Brain pericyte (primary cell): ENCODE measurements around the gene AGRN.

Experiments used
- DNase-seq: peaks from one replicate; pipeline ENCODE4 v3.0.0-alpha.2; 2012; ENCODE audit warnings: low read depth, low spot score

The AGRN gene

DNA sequence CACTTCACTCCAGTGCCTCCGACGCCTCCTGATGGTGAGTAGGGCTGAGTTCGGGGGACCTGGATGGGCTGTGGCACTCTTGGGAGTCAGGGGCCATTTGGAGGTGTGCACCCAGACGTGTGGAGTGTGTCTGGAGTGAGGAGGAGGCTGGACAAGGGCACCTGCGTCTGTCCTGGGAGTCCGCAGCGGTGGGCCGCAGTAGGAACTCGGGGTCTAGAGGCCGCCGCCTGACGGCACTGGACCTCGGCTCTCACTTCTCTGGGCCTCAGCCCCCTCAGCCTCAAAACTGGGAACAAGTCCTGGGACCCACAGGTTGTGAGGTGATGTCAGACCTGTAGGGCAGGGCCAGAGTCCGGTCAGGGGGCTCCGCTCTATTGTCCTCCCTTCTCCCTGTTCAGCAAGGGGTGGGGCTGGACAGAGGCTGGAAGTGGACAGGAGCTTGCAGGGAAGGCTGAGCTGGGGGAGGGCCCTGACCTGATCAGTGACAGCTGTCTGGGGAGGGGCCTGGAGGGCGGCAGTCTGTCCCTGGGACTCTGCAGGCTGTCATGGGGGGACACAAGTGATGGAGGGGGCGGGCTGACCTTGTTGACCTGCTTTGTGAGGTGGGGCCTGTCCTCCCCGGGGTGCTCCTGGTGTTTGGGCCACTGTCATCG lies 15.5 kb downstream of the AGRN start:
- no peak for DNase-seq

DNA sequence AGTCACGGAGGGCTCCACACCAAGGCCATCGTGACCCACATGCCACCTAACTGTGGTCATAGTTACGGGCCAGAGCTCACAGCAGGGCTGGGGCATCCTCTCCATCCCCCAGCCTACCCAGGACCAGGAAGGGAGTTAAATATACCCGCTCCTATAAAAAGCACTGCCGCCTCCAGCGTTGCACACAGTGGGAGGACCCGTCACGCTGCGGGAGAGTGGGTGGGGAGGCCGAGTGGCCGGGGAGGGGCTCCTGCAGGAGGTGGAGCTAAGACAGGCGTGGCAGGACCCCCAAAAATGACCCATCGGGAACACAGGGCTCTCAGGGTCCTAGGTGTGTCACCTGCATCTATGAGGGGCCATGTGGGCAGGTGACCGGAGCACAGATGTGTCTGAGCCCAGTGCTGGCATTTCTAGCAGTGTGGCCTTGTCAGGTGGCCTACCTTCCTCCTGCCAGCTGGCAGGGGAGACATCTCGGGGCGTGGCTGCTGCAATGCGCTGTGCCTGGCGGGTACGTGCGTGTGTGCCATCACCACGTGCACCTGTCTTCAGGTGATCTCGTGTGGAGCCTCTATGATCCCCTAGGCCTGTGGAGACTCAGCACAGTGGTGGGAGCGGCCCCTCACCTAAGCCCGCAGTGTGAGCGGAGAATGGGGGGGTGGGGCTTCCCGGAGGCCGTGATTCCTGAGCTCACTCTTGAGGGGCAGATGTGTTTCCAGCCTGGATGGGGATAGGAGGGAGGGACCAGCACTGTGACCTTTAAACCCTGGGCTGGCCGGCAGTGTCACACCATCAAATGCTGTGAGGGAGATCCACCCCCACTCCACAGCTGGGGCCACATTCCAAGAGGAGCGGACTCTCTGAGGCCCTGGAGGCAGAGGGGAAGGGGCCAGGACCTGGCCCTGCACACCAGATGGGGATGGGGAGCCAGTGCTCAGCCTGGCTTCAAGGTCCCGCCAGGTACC lies 17.7 kb downstream of the AGRN start:
- no peak for DNase-seq

DNA sequence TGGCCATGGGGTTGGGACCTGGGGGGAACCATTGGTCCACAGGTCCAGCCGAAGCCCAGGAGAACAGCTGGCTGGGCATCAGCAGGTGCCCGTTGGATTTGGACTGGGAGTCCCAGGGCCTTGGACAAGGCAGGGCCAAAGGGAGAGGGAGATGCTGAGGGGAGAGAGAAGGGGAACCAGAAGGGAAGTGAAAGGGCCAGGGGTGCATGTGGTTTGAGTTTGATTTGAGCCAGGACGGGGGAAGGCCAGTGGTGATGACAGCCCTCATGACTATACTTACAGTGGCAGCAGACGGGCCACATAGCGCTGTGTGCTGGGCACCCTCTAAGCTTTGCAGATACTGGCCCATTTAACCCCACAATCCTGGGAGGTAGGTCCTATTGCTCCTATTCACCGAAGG lies 18.8 kb downstream of the AGRN start:
- DNase-seq, result no peak

DNA sequence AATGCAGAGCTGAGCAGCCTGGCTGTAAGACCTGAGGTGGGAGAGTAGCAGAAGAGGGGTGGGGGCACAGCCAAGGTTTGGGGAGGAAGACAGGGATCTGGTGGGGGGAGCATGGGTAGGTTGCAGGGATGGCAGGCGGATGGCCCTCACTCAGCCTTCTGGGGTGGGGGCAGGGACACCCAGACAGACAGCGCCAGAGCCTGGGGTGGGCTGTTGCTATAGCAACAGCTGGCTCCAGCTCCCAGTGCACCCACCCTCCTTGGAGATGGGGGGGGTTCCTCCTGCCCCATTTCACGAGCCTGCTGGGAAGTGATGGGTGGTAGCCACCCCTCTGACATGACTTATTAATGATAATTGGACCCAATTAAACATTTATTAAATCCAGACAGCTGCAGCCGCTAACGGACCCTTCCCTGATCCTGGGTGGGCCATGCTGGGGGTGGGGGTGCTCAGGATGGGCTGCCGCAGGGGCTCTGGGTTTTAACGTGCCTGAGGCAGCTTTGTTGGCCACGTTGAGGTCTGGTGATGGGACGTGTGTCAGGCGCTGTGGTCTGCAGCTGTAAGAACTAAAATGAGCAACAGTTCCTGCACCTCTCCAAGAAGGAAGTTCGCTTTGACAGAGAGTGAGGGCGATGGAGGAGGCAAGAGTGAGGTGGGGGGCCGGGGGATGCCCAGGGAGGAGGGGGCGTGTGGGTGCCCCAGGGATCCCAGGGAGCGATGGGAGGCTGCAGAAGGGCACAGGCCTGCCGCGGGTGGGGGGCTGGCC lies 19.4 kb downstream of the AGRN start:
- no peak for DNase-seq

DNA sequence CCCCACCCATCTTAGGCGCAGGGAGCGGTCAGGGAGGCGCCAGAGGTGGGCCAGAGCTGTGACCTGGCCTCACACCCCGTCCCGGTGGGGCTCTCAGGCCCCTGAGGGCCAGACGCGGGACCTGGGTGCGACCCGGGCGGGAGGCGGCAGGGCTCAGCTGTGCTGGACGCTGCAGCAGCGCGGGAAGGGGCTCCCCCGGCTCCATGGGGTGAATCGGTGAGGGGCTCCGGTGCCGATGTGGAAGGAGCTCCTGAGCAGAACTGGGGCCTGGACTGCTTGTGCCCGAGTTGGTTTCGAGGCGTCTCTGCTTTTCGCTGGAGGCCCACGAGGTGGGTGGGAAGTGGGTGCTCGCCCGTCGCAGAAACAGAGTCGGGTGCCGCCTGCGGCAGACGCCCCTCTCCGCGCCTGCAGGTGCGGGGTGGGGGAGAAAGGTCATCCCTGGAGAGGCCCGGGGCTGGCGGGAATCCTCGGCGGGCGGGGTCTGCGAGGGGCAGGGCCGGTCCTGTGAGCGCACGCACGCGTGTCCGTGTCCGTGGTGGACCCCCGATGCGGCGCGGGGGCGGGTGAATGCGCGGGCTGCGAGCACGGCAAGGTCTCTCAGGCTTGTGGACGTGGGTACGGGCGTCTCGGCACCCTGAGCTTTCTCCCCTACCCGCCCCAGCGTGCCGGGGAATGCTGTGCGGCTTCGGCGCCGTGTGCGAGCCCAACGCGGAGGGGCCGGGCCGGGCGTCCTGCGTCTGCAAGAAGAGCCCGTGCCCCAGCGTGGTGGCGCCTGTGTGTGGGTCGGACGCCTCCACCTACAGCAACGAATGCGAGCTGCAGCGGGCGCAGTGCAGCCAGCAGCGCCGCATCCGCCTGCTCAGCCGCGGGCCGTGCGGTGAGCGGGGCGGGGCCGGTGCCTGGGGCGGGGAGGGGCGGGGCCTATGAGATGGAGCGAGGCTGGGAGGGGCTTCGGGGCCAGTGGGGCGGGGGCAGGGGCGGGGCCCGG lies 20.4 kb downstream of the AGRN start:
- DNase-seq, result no peak

DNA sequence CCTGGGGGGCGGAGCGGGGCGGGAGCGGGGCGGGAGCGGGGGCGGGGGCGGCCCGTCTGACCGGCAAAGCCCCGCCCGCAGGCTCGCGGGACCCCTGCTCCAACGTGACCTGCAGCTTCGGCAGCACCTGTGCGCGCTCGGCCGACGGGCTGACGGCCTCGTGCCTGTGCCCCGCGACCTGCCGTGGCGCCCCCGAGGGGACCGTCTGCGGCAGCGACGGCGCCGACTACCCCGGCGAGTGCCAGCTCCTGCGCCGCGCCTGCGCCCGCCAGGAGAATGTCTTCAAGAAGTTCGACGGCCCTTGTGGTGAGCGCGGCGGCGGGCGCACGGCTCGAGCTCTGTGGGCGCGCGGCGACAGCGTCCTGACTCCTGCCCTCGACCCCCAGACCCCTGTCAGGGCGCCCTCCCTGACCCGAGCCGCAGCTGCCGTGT lies 21.2 kb downstream of the AGRN start:
- no peak for DNase-seq

DNA sequence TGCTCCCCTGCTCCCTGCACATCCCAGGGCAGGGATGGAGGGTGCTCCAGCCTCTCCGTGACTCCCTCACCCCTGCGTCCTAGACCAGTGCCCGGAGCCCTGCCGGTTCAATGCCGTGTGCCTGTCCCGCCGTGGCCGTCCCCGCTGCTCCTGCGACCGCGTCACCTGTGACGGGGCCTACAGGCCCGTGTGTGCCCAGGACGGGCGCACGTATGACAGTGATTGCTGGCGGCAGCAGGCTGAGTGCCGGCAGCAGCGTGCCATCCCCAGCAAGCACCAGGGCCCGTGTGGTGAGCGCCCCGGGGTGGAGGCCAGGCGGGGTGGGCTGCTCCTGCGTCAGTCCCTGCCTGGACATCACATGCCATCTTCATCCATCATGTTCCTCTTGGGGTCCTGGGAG lies 22.0 kb downstream of the AGRN start:
- DNase-seq, result no peak

DNA sequence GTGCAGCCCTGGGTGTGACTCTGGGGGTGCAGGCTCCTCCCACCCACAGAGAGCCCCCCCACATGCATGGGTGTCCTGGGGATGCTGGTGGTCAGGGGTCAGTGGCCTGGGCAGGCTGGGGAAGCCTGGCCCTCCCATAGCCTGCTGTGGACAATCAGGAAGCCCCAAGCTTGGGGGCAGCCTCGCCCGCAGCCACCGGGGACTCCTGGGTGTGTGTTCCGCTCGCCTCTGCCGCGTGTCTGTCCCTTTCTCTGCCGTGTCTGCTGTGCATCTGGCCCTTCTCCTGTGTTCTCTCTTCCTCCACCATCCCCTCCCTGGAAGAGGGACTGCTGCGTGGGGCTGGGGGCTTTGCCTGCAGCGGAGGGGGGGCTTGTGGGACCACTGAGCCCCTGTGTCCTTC lies 22.9 kb downstream of the AGRN start:
- DNase-seq, result no peak

DNA sequence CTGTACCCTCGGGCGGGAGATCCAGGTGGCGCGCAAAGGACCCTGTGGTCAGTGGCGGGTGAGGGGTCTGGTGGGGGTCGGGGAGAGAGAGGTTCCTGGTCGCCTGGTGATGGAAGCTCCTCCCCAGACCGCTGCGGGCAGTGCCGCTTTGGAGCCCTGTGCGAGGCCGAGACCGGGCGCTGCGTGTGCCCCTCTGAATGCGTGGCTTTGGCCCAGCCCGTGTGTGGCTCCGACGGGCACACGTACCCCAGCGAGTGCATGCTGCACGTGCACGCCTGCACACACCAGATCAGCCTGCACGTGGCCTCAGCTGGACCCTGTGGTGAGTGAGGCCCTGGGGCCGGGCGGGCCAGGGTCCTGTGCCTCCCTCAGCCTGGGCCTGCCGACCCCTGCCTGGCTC lies 23.5 kb downstream of the AGRN start:
- DNase-seq, result no peak

DNA sequence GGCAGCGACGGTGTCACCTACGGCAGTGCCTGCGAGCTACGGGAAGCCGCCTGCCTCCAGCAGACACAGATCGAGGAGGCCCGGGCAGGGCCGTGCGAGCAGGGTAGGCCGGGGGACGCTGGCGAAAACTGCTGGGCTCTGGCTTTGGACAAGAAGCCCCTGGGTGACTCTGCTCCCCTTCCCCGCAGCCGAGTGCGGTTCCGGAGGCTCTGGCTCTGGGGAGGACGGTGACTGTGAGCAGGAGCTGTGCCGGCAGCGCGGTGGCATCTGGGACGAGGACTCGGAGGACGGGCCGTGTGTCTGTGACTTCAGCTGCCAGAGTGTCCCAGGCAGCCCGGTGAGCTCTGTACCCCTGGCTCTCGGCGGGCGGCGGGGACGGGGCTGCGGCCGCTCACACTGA lies 24.0 kb downstream of the AGRN start:
- no peak for DNase-seq

DNA sequence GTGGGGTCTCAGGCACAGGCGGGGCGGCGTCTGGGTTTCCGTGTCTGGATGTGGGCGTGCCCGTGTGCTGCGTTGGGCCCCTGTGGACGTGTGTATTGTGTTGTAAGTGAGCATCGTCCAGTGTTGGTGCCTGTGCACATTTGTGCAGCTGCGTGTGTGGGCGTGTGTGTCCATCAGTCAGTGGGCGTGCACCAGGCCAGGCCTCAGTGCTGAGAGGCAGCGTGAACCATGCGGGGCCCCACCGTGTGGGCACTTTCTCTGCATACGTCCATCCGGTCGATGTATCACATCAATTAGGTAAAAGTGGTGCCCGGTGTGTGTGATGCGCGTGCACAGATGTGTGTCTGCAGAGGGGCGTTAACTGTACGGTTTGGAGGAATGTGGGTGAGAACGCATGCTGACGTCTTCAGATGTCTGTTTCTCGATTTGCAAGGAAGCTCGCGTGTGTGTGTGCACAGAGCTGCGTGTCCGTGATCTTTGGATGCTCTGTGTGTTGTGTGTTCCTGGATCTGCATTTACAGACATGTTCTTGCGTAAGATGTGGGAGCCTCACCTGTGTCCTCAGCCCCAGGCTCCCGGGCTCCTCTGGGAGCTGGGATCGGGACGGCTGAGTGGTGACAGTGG lies 24.6 kb downstream of the AGRN start:
- DNase-seq, result no peak

DNA sequence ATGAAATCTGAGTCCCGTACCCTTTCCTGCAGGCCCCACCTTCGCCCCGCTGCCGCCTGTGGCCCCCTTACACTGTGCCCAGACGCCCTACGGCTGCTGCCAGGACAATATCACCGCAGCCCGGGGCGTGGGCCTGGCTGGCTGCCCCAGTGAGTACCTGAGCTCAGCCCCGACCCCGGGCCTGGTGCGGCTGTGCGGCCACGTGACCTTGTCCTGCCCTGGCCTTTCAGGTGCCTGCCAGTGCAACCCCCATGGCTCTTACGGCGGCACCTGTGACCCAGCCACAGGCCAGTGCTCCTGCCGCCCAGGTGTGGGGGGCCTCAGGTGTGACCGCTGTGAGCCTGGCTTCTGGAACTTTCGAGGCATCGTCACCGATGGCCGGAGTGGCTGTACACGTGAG lies 25.2 kb downstream of the AGRN start:
- no peak for DNase-seq

DNA sequence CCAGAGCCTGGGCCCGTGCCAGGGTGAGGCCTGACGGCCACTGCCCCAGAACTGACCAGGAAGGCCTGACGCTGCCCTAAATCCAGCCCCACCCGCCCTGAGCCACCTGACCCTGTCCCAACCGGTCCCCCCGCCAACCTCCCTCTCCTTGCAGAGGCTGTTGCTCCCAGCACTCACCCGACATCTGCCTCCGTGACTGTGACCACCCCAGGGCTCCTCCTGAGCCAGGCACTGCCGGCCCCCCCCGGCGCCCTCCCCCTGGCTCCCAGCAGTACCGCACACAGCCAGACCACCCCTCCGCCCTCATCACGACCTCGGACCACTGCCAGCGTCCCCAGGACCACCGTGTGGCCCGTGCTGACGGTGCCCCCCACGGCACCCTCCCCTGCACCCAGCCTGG lies 26.3 kb downstream of the AGRN start:
- DNase-seq, result no peak

DNA sequence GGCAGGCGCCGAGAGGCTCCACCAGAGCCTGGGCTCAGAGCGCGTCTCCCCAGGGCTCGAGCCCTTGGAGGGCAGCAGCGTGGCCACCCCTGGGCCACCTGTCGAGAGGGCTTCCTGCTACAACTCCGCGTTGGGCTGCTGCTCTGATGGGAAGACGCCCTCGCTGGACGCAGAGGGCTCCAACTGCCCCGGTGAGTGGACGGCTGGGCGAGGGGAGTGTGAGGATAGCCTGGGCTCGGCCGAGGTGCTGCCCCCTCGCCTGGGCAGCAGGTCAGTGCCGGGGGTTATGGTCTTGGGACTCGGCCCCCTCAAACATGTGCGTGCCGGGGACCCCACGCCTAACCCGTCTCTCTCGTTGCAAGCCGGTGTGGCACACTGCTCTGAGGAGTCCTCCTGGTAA lies 26.8 kb downstream of the AGRN start:
- DNase-seq, result no peak

DNA sequence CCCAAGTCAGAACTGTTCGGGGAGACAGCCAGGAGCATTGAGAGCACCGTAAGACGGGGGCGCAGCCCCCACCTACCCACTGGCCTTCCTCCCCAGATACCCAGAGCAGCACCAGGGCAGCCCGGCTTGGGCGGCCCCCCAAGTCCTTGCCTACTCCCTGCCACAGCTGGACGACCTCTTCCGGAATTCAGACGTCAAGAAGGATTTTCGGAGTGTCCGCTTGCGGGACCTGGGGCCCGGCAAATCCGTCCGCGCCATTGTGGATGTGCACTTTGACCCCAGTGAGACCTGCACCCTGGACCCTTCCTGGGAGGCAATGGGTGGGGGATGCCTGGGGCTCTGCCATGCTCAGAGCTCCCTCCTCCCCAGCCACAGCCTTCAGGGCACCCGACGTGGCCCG lies 27.5 kb downstream of the AGRN start:
- no peak for DNase-seq

DNA sequence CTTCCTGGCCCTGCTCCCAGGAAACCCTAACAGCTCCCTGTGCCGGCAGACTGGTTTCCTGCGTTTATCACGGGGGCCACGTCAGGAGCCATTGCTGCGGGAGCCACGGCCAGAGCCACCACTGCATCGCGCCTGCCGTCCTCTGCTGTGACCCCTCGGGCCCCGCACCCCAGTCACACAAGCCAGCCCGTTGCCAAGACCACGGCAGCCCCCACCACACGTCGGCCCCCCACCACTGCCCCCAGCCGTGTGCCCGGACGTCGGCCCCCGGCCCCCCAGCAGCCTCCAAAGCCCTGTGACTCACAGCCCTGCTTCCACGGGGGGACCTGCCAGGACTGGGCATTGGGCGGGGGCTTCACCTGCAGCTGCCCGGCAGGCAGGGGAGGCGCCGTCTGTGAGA lies 28.0 kb downstream of the AGRN start:
- DNase-seq, result no peak

DNA sequence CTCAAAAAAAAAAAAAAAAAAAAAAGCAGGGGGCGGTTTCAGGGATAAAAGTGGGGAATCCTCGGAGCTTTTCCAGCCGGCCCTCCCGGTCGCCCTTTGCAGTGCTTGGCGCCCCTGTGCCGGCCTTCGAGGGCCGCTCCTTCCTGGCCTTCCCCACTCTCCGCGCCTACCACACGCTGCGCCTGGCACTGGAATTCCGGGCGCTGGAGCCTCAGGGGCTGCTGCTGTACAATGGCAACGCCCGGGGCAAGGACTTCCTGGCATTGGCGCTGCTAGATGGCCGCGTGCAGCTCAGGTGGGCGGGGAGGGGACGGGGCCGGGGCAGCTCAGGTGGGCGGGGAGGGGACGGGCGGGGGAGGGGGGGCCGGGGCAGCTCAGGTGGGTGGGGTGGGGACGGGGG lies 28.8 kb downstream of the AGRN start:
- DNase-seq, result no peak

DNA sequence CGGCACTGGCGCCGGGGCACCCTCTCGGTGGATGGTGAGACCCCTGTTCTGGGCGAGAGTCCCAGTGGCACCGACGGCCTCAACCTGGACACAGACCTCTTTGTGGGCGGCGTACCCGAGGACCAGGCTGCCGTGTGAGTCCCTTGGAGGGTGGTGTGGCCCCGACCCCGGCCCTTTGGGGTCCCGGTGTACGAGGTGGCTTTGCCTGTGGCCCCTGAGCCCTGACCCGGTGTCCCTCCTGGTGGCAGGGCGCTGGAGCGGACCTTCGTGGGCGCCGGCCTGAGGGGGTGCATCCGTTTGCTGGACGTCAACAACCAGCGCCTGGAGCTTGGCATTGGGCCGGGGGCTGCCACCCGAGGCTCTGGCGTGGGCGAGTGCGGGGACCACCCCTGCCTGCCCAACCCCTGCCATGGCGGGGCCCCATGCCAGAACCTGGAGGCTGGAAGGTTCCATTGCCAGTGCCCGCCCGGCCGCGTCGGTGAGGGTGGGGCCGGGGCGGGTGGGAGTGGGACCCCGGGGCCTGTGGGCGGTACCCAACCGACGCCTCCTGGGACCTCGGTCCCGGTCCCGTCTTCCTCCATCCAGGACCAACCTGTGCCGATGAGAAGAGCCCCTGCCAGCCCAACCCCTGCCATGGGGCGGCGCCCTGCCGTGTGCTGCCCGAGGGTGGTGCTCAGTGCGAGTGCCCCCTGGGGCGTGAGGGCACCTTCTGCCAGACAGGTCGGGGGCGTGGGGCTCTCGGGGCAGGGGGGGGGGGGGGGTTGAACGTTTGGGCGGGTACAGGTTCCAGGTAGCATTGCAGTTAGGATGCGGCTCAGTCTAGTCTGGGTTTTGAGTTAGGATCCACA lies 29.6 kb downstream of the AGRN start:
- DNase-seq, result no peak

DNA sequence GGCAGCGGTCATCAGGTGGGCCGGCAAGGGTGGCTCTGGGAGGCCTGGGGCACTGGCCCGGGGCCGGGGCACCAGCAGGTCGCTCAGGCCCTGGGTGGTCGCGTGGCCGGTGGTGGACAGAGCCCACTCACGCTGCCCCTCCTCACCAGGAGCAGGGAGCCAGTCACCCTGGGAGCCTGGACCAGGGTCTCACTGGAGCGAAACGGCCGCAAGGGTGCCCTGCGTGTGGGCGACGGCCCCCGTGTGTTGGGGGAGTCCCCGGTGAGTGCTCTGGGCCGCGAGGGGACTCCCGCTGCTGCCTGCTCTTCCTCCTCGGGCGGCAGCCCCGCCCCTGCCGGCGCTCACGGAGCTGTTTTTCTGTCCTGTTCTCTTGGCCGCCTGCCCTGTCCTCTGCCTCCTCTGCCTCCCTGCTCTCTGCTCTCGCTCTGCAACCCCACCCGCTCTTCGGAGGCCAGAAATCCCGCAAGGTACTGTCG lies 30.7 kb downstream of the AGRN start:
- no peak for DNase-seq
